A673 (cell line): Measurements from ENCODE around the gene TWF2. TPM values are rescaled to one million over a fixed set of nuclear protein-coding genes. Genes with fewer than 3 reads are reported as not detected.

Experiments
- BruUV-seq: library from RNA; stranded (reverse); fragments of 400-500 nt; replicated peaks from 2 replicates; lab custom pipeline; 2021; lab: Mats Ljungman, UMichigan
- CTCF ChIA-PET: fragments of 300-600 bp; sonication (Branson Sonifier 250); formaldehyde crosslinking; loops from one replicate; lab custom pipeline; 2022; ENCODE audit warnings: antibody characterized with exemption; lab: Charles Lee
- POLR2A ChIA-PET: fragments of 300-600 bp; sonication (Branson Sonifier 250); formaldehyde crosslinking; loops from one replicate; lab custom pipeline; 2022; ENCODE audit warnings: antibody characterized with exemption; ENCODE audit not compliant: low non-redundant PET; lab: Charles Lee
- DNase-seq: peaks from one replicate; pipeline ENCODE4 v3.0.0-alpha.2; 2015; ENCODE audit warnings: low spot score
- H3K27ac ChIP-seq: fragments of 200-600 bp; sonication (generic); 2 replicates; pipeline ENCODE4 v1.5.1; 2016; ENCODE audit warnings: mixed run types, low read depth, mild to moderate bottlenecking, mixed read lengths, antibody characterized with exemption, low read length; ENCODE audit not compliant: poor library complexity, severe bottlenecking
- H3K27me3 ChIP-seq: fragments of 200-600 bp; sonication (generic); replicated peaks from 2 replicates; pipeline ENCODE4 v1.6.1; 2017; ENCODE audit warnings: mixed run types, low read depth, mild to moderate bottlenecking, mixed read lengths, antibody characterized with exemption, low read length; ENCODE audit not compliant: insufficient read depth, poor library complexity
- H3K36me3 ChIP-seq: fragments of 200-600 bp; sonication (generic); 2 replicates; pipeline ENCODE4 v1.6.1; 2016; ENCODE audit warnings: mixed run types, mild to moderate bottlenecking, mixed read lengths, antibody characterized with exemption, low read length; ENCODE audit not compliant: insufficient read depth, poor library complexity, severe bottlenecking
- H3K4me1 ChIP-seq: fragments of 200-600 bp; sonication (generic); 2 replicates; pipeline ENCODE4 v1.6.1; 2017; ENCODE audit warnings: mixed run types, mild to moderate bottlenecking, mixed read lengths, antibody characterized with exemption, low read length; ENCODE audit not compliant: insufficient read depth, poor library complexity, severe bottlenecking
- H3K4me3 ChIP-seq: fragments of 200-600 bp; sonication (generic); 2 replicates; pipeline ENCODE4 v1.5.1; 2016; ENCODE audit warnings: low read depth, mixed run types, mild to moderate bottlenecking, mixed read lengths, low read length; ENCODE audit not compliant: poor library complexity, severe bottlenecking
- H3K9me3 ChIP-seq: fragments of 200-600 bp; sonication (generic); 2 replicates; pipeline ENCODE4 v1.6.1; 2016; ENCODE audit warnings: mixed run types, low read depth, mild to moderate bottlenecking, mixed read lengths, antibody characterized with exemption, low read length; ENCODE audit not compliant: poor library complexity, severe bottlenecking
- EZH2 ChIP-seq: fragments of 200-600 bp; sonication (generic); IDR thresholded peaks from 2 replicates; pipeline ENCODE4 v1.6.1; 2017; ENCODE audit warnings: borderline replicate concordance, low read depth, mild to moderate bottlenecking, mixed read lengths, antibody characterized with exemption, low read length; ENCODE audit not compliant: poor library complexity, severe bottlenecking
- intact Hi-C: fragments of 100-400 bp; cut with micrococcal nuclease; formaldehyde crosslinking; loops from one replicate; pipeline ENCODE4 v1.10.0; 2022; ENCODE audit not compliant: unreplicated experiment
- total RNA-seq: library from RNA; stranded (reverse); gene quantifications from 2 replicates; pipeline ENCODE4 v1.2.3, GENCODE V29; 2021
- TF ChIP-seq, protein P1 (sequence below): fragments of 300-800, 200-600 bp; sonication (generic); conservative IDR thresholded peaks from 2 replicates; pipeline ENCODE4 v1.5.1; 2017; ENCODE audit warnings: low read depth, mild to moderate bottlenecking, antibody characterized with exemption, low read length, moderate library complexity, mixed read lengths

Gene TWF2
- total RNA-seq, 1 experiment from 2014 or later, result 18.3 TPM

DNA sequence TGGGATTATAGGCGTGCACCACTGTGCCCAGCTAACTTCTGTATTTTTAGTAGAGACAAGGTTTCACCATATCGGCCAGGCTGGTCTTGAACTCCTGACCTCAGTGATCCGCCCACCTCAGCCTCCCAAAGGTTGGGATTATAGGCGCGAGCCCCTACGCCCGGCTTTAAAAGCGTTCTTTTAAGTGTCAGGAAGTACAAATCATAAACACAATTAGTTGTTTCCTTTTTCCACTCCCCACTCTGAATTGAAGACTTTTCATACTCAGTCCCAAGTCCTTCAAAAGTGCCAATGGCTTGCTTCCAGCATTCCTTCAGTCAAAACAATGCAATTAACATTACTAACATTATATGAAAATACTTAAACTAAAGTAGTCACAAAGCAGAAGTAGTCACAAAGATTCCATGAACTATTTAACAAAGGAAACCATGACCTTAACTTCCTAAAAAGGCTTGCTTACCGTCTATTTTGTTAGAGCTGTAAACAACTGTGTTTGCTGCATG, 31.3 kb upstream of the TWF2 start:
- ChIA-PET CTCF (no interaction called here), POLR2A (no interaction called here)
- peaks cover 28% of the 10 kb centered on the region for H3K36me3 ChIP-seq
- H3K27ac ChIP-seq, result no peak overlapping the region
- H3K4me1 ChIP-seq, result peaks cover 4% of the 10 kb centered on the region
- intact Hi-C loops, result no loop called here
- peak; percentile 14 for DNase-seq
- H3K4me3 ChIP-seq, result no peak overlapping the region
- no peaks in the 10 kb centered on the region for H3K27me3 ChIP-seq
- no peaks in the 10 kb centered on the region for H3K9me3 ChIP-seq
- TF ChIP-seq, protein P1, sequence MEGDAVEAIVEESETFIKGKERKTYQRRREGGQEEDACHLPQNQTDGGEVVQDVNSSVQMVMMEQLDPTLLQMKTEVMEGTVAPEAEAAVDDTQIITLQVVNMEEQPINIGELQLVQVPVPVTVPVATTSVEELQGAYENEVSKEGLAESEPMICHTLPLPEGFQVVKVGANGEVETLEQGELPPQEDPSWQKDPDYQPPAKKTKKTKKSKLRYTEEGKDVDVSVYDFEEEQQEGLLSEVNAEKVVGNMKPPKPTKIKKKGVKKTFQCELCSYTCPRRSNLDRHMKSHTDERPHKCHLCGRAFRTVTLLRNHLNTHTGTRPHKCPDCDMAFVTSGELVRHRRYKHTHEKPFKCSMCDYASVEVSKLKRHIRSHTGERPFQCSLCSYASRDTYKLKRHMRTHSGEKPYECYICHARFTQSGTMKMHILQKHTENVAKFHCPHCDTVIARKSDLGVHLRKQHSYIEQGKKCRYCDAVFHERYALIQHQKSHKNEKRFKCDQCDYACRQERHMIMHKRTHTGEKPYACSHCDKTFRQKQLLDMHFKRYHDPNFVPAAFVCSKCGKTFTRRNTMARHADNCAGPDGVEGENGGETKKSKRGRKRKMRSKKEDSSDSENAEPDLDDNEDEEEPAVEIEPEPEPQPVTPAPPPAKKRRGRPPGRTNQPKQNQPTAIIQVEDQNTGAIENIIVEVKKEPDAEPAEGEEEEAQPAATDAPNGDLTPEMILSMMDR, result no peak
- no peak for TF ChIP-seq EZH2
- no TSS peak for BruUV-seq

DNA sequence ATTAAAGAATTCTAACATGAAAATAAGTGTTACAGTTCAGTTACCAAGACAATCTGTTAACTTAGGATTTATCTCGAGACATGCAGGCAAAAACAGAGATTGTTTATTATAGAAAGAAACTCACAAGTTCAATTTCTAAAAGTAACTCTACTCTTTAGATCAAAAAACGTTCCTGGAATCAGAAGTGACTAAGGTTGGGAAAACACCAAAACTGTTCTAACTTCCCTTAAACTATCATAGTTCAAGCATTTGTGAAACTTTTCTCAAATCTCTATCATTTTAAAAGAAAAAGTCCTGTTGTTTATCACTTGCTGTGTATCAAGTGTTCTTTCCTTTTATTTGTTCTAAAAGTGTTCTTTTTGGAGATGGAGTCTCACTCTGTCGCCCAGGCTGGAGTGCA, 30.8 kb upstream of the TWF2 start:
- H3K4me3 ChIP-seq, result no peak overlapping the region
- H3K9me3 ChIP-seq, result no peaks in the 10 kb centered on the region
- no peaks in the 10 kb centered on the region for H3K27me3 ChIP-seq
- H3K36me3 ChIP-seq, result peaks cover 29% of the 10 kb centered on the region
- ChIA-PET POLR2A (no interaction called here), CTCF (no interaction called here)
- no TSS peak for BruUV-seq
- TF ChIP-seq EZH2, result no peak
- TF ChIP-seq, protein P1, result no peak
- DNase-seq, result no peak
- no peak overlapping the region for H3K27ac ChIP-seq
- peaks cover 4% of the 10 kb centered on the region for H3K4me1 ChIP-seq
- intact Hi-C loops, result no loop called here

DNA sequence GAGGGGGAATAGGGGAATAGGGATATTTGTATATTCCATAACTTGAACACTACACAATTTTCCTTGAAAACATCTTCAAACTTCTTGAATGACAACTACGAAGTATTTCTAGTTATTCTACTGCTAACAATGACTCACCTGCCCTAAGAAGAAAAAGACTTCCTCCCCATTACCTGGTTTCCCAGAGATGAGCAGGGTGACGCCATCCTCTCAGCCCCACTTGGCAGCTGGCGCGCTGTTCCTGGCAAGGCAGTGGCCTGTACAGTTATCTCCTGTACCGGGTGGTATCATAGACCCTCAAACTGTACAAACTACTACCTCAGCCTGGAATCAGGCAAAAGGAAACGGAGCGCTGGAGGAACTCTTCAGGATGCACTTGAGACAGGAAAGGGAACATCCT, 29.1 kb upstream of the TWF2 start:
- Histone ChIP-seq H3K36me3 (peaks cover 40% of the 10 kb centered on the region), H3K27me3 (no peaks in the 10 kb centered on the region), H3K4me1 (peaks cover 4% of the 10 kb centered on the region), H3K9me3 (no peaks in the 10 kb centered on the region), H3K27ac (no peak overlapping the region), H3K4me3 (no peak overlapping the region)
- no TSS peak for BruUV-seq
- ChIA-PET CTCF (no interaction called here), POLR2A (no interaction called here)
- intact Hi-C loops, result no loop called here
- DNase-seq, result no peak
- TF ChIP-seq EZH2, result no peak
- TF ChIP-seq, protein P1, result no peak
